Stimulated activated CD4-positive, alpha-beta T cell treated with anti-CD3 and anti-CD28 coated beads, Interleukin-1b, Interleukin-23, amount 100 ng/mL, for 4 hours (primary cell): Measurements from ENCODE around the gene RMRP.
"Not testable (repeated sequence)": the region's sequence is repeated elsewhere in the genome, so short reads cannot be mapped to it uniquely, and the experiment has no call there.

ENCODE experiments used
- DNase-seq, 2 donors: peaks; one replicate each; pipeline ENCODE4 v3.0.0-alpha.2; 2020; ENCODE audit warnings: low read depth in 2 of 2

Gene RMRP

DNA sequence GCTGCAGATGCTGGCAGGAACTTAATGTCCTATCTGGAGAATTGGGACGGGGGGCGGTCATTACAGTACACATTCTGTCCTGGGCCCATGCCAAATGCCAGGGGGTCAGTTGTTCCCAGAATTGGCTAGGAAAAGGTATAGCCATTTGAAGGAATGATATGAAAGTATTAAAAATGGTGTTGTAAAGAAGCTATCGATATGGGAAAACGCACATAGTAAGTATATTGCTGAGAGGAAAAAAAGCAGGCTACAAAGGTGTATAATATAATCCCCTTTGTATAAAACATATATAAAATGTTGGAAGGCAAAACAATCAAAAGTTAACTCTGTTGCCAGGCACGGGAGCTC lies 7.6 kb upstream of the RMRP start:
- DNase-seq, result no peak

DNA sequence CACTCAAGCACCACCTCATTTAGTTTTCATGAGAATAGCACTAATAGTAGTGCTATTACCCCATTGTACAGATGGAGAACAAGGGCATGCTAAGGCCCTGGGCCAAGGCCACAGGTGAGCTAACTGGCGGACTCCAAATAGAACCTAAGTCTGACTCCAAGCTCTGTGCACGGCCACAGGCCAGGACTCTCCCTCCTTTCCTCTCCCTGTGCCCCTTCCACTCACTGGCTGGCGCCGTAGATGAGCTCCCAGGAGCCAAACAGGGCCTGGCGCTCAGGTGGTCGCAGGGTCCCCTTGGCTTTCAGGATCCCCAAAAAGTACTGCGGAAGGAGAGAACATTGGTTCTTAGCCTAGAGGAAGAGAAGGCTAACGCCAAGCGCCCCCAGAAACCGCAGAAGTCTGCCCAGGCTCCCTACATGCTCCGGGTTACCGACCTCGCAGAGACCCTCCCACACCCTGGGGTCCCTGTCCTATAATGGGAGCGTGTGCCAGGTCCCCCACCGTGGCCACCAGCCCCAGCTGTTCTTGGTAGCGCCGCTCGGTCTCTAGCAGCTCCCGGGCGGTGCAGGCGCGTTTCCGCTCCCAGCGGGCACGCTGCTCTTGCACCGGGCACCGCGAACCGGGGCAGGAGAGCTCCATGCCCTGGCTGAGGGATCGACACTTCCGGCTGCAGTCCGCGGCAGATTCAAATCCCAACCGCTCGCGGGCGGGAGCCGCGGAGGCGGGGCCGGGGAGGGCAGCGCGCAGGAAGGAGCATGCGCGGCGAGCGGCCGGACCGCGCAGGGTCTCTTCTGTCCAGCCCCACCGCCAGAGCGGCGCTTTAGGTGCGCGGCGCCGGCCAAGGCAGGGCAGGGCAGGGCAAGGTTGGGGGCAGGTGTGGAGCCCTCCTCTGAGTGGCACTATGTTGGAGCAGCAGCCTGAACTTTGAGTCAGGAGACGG lies 7.0 kb upstream of the RMRP start, which contains the start of gene ARHGEF39:
Gene ARHGEF39 (minus strand): TSS at position 665 of the 940 bp plus-strand sequence. CDS start 26 bp downstream, at position 639.
- peak; percentile 25 to 57 for DNase-seq

DNA sequence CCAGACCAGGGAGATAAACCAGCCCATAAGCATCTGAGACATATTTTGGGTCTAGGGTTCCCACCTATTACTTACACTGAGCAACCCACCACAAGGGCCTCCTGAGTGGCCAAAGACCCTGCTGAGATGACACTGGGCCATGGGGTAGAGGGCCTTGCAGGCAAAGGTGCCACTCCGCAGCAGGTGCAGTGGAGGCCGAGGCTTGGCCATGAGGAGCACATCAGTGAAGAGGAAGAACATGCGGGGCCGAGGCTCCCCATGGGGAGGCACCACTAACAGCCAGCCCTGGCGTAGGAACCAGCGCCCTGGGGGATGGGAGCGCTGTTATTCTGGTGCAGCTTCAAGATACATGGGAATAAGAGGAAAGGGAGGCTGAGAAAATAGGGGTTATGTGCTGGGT lies 4.6 kb upstream of the RMRP start:
- DNase-seq, result no peak

DNA sequence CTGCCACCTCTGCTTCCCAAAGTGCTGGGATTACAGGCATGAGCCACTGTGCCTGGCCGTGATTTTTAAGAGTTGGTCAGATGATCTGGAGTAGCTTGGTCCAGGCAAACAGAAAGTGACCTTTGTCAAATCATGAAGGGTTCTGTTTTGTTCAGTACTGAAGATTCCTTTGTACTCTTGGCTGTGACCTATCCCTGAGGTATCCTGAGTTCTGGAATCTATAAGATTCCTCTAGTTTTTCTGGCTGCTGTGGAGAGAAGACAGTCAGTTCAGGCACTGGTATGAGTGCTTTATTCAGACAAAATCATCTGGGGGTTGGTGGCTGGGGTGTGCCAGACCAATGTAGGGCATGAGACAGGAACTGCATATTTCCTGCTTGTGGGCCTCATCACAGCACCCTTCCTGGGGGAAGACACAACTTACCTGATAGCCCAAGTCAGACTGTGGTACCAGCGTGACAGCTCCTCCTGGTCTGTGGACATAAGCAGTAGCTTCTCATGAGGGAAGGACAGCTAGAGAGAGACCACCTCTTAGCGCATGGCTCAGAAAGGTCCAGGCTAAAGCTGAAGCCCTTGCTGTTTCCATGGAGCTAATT lies 4.0 kb upstream of the RMRP start:
- DNase-seq, result no peak

DNA sequence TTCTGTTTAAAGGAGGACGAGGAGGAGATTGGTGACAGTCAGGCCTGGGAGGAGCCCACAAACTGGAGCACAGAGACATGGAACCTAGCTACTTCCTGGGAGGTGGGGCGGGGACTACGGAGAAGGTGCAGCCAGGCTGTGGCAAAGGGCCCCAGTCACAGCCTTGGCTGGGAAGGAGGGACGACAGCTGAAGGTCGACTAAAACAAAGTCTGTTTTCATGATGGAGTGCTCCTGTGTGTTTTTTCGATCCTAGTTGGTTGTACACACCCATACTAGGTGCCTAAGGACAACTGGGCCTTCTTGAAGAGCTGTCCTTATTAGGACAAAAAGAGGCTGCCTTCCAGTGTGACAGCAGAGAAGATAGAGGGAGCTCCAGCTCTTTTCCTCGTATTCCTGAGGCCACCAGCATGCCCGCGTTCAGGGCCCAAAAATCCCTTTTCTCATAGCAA lies 3.2 kb upstream of the RMRP start:
- DNase-seq, result no peak

DNA sequence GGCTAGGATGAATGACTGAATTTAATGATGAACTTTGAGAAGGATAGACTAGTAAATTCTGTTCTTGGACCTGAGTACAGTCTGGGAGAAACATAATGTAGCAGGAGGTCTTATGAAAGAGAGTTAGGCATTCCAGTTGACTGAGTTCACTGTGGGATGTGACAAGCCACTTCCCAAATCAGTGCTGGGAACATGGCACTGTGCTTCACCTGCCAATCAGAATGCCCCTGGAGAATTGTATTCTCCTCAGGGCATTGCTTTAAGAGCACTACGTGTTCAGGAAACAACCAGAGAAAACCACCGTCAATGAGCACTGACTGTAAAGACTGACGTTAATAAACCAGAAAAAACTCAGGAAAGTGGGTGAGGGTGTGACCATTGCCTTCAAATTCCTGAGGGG lies 1.5 kb upstream of the RMRP start:
- DNase-seq, result no peak

DNA sequence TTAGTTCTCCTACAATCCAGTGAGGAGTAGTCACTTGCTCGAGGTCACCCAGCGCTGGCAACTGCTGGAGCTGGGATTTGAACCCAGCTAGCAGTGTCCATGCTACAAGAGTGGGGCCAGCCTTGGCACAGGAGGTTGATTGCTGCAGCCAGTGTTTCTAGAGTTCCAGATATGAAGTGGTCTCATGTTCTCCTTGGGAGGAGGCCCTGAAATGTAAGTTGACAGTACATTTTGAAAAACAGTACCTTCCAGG lies 1.1 kb upstream of the RMRP start:
- no peak for DNase-seq

DNA sequence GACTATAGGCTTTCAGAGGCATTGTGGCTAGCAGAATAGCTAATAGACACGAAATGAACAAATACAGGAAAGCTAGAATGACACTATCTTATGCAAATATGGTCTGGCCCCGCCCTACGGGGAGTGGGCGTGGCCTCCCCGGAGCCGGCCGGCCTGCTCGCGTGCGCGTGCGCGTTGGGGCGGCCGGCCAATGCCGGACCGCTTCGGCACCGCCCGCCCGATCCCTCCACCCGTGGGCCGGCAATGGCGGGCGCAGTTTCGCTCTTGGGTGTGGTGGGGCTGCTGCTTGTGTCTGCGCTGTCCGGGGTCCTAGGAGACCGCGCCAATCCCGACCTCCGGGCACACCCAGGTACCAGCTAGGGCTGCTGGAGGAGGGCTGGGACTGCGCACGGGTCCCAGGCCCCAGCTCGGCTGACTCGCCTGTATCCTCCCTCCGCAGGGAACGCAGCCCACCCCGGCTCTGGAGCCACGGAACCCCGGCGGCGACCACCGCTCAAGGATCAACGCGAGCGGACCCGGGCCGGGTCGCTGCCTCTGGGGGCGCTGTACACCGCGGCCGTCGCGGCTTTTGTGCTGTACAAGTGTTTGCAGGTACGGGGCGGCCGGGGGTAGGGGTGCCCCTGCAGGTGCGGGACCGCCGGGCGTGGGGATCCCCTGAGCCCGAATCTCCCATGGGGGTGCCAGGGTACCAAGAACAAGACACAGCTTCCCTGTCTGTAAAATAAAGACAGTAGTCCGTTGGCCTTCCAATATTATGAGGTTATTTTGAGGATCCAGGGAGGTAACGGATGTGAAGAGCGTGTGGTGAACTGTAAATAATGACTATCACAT lies 533 bp upstream of the RMRP start, which contains the start of gene CCDC107:
Gene CCDC107 (plus strand): TSS at position 156 of the 831 bp plus-strand sequence. CDS start 88 bp downstream, at position 244.
- peak; percentile 74 to 81 for DNase-seq

DNA sequence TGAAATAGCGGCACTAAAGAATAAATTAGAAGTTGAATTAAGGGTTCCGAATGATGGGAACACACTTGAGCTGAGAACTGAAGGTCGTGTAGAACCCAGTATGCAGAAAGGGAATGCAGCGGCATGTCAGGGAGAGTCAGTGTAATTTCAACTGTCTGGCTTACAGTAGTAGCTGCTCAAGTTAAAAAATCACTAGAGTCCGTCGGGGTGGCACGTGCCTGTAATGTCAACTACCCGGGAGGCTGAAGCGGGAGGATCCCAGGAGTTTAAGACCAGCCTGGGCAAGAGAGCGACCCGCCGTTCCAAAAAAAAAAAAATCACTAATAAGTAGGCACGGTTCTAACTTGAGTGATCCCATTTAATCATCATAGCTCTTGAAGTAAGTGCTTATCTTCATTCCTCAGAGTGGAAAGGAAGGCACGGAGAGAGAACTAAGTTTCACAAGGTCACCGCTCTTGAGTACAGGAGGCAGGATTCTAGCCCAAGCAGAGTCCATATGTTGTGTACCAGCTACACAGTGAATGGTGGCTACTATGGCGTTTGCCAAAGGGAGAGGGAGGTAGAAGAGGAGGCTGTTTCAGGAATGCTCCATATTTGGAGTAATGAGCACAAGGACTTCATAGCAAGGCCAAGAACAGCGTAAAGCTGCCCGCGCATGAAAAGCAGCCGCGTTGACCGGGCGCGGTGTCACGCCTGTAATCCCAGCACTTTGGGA lies 831 bp downstream of the RMRP start:
- no peak for DNase-seq

DNA sequence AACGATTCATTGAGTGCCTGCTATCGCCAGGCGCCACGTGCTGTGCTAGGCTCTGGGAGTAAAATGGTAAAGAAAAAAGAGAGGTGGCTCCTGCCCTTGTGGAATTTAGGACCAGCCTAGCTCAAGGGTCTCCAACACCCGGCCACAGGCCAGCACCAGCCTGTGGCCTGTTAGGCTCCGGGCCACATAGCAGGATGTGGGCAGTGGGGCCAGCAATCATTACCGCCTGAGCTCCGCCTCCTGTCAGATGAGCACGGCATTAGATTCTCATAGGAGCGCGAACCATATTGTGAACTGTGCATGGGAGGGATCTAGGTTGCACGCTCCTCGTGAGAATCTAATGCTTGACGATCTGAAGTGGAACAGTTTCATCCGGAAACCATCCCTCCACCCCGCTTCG lies 1.5 kb downstream of the RMRP start:
- no peak for DNase-seq

DNA sequence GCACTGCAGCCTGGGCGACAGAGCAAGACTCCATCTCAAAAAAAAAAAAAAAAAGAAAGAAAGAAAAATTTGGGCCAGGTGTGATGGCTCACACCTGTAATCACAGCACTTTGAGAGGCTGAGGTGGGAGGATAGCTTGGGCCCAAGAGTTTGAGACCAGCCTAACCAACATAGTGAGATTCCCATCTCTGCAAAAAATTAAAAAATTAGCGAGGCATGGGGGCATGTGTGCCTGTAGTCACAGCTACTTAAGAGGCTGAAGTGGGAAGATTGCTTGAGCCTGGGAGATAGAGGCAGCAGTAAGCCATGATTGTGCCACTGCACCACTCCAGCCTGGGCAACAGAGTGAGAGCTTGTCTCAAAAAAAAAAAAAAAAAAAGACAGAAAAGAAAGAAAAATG lies 4.2 kb downstream of the RMRP start:
- no peak for DNase-seq

DNA sequence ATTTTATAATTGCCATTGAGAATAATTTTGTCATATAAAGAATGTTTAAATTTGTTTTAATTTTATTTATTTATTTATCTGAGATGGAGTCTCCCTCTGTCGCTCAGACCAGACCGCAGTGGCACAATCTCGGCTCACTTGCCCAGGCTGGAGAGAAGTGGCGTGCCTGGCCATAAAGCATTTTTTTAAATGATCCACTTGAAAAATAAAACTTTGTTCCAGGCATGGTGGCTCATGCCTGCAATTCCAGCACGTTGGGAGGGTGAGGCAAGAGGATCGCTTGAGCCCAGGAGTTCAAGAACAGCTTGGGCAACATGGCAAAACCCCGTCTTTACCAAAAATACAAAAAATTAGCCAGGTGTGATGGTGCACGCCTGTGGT lies 5.0 kb downstream of the RMRP start:
- DNase-seq, result no peak

DNA sequence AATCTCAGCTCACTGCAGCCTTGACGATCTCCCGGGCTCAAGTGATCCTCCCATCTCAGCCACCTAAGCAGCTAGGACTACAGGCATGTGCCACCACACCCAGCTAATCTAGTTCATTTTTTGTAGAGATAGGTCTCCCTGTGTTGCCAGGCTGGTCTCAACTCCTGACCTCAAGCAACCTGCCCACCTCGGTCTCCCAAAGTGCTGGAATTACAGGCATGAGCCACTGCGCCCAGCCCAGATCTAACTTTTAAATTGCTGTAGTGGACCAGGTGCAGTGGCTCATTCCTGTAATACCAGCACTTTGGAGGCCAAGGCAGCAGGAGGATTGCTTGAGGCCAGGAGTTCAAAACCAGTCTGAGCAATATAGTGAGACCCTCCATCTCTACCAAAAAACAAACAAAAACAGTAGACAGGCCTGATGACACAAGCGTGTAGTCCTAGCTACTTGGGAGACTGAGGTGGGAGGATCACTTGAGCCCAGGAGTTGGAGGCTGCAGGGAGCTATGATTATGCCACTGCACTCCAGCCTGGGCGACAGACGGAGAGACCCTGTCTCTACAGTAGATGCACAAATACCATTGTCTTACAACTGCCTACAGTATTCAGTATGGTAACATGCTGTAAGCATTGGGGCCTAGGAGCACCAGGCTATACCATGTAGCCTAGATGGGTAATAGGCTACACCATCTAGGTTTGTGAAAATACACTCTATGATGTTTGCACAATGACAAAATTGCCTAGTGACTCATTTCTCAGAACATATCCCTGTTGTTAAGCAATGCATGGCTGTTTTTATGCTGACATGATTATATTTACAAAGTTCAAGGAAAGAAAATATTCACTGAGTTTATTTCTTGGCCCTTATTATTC lies 5.6 kb downstream of the RMRP start:
- DNase-seq, result no peak

DNA sequence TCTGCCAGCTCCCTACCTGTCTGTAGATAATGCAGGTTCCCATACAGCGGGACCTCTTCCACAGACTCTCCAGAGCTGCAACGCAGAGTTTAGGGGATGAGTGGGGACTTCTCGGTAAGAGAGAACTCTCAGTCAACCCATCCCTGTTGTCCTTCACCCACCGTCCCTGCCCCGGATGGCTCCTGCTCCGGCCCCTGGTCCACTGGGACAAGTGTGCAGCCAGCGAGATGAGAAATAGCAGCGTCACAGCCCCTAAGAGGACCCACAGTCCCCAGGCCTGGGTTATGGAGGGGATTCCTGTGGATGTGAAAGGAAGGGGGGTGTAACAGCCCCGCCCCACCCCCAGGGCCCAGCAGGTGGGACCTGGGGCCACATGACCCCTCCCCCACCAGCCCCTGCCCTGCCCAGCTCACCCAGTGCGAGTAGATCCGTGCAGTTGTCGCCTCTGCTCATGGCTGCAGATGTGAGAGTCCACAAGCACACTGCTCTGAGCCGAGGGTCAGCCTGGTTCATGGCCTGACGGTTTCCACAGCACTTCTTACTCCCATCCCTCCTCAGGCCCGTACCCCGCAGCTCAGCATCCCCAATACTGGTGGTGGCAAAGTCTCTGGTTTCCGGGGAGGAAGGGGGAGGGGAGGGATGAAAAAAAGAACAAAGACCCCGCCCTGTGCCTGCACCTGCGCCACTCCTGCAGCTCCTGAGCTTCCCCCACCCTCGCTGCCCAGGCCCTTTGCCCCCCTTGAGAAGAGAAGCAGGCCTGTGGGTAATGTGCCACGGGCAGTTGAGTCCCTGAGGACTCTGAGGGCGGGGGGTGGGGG lies 7.3 kb downstream of the RMRP start, which contains the start of gene SIT1:
Gene SIT1 (minus strand): TSS at position 591 of the 818 bp plus-strand sequence. CDS start 78 bp downstream, at position 513.
- DNase-seq, result no peak

DNA sequence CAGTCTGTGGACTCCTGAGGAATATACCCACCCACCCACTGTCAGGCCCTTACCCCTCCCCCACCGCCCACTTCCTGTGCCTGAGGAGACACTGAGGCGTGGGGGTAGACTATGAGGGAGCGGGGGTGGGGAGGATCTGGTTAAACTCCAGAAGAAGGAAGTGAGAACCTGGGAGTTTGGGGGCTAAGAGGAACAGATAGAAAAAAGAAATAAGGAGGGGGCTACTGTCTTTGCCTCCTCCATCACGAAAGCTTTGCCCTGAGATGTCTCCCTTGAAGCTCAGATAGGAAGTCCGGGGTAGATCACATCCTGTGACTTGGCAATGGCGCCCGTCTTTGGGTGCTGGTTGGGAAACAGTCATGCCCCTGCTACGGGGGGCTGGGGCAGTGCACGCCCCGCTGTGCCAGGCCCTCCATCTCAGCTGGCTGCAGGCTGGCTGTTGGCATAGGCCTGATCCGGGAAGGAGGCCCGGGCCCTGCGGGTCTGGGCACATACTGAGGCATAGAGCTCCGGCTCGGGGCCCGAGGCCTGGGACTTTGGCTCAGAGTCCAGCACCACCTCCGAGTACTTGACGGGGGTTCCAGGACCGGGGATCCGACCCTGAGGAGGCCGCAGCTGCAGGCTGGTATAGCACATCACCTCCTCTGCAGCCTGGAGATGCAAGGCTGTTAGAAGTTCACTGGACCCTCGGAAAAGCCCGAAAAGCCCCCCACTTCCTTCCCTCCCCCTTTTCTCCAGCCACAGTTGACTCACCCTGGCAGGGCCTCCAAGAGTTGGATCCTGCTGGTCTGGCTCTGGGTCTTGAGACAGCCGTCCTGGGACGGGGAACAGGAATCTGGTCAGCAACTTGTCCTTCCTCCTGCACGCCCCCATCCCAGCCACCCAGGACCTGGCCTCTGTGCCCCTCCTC lies 8.1 kb downstream of the RMRP start:
- peak in 1 of 2 donors; percentile 40 for DNase-seq

DNA sequence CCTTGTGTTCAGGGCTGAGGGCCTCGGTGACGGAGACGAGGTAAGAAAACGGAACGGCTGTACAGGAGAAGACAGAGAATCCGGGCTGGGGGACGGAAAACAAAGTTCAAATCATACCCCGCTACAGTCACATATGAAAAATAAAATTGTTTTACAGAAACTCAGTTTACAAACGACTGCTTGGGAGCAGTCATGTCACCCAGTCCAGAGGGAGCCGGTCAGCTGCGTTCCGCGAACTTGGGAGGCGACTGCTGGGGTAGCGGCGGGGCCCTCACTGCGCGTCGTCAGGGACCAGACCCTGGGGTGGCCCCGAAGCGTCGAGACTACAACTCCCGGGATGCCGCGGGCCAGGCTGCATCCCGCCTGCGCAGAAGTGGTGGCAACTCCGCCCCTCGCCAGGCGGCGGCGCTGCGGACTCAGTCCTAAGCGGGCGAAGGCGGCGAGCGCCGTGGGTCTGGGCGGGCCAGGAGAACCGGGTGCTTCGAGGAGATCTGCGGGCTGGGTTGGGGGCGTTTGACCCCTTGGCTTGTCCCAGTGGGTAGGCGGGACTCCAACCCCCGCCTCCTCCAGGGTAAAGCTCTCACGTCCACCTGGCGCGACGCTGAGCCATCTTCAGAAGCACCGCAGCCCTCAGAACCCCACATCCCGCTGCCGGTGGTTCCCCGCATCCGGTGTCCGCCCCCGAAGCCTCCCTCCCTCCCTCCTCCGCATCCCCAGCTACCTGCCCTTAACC lies 11.1 kb downstream of the RMRP start:
- DNase-seq, result peak; percentile 86 to 89

DNA sequence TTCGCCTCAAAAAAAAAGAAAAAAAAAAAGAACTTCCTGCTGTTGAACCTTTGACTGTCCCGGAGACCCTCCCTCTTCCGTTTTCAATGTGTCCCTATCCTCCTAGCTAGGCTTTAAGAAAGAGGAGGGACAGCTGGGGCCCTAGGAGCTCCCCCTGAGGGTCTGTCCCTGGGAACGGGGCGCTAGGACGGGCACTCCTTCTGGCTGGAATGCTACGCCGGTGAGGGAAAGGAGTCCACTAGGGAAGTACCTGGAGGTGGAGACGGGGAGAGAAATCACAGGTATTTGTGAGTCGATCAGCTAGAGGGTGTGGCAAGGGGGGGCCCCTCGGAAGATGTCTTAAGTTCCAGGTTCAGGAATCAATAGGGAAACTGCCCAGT lies 11.7 kb downstream of the RMRP start:
- DNase-seq, result no peak

DNA sequence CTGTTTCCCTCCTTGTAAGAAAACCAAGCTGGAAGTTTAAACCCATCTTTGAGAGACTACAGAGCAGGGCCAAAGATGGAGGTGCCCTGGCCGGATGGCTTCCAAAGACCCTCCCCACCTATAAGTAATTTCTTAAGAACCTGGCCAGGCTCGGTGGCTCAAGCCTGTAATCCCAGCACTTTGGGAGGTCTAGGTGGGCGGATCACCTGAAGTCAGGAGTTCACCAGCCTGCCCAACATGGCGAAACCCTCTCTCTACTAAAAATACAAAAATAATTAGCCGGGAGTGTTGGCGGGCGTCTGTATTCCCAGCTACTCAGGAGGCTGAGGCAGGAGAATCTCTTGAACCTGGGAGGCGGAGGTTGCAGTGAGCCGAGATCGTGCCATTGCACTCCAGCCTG lies 12.1 kb downstream of the RMRP start:
- DNase-seq, result not testable (repeated sequence)
